NCI-H187 (cell line): ENCODE data around the gene MLLT10.

Source experiments
- DNase-seq, 2 experiments: peaks; one replicate each; lab custom pipeline; 2025; lab: John Stamatoyannopoulos, UW

The MLLT10 gene

GRCh38 chr10:21517134-21518031, 16.6 kb upstream of the MLLT10 start:
- DNase-seq: peak in 1 of 2 experiments; percentile 49

DNA sequence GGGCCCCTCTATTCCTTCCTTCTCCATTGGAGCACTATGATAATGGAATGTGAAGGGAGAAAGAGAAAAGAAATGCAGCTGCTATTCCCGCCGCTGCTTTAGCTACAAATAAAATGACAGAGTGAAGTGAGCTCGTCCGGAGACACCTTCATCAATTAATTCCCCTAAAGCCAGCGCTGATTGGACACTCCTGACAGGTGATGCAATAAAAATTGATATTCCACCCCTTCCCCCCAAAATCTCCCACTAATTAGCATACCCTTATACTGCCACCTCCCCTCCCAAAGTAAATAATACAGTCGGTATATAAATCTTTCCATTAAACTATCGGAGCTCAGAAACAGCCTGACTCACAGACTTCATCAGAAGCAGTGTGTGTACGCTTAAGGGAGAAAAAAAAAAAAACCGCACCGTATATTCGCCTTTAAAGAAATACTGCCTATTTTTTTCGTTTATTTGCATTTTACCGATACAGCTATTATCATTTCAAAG, 15.8 kb upstream of the MLLT10 start:
- peak; percentile 24 to 63 for DNase-seq

GRCh38 chr10:21518641-21519396, 15.2 kb upstream of the MLLT10 start:
- peak in 1 of 2 experiments; percentile 63 for DNase-seq

GRCh38 chr10:21519397-21519933, 14.6 kb upstream of the MLLT10 start:
- no peak for DNase-seq

DNA sequence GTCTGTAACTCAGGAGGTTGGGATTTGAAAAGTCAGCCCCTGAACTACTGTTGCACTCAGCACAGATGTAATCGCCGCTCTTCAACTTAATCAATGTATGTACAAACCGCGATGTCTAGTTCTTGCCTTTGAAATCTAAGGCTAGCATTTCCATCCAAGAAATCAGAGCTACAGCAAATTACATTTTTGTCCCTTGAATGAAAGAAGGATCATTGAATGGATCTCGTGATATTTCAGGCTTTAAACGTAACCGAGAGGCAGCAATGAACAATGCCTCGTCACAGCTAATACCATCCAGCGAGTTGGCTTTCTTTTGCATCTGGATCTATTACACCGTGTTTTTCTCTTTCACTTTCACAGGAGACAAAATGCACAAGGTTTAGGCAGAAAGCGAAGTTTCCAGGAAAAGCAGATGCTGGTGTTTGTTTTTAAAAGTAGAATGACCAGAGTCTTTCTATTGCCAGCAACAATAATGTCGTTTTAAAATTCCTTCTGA, 14.0 kb upstream of the MLLT10 start:
- peak in 1 of 2 experiments; percentile 62 for DNase-seq

- DNase-seq: no peak
Observed at GRCh38 chr10:21520509-21520908, 13.5 kb upstream of the MLLT10 start.

DNA sequence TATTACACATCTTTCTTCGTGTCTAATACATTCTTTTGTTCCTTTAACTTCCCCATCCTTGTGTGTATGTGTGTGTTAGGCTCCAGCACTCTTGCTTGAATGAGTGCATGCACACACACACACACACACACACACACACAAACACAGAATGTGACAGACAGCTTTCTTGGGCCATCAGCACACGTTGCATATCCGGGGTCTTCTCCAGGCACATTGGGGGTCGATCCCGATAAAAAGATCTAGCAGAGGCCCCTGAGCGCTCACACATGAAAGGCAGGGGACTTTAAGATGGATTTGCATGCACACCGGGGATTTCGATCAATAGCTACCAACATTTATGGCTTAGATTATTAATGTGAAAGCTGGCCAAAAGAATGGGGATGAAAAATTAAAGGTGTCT, 13.1 kb upstream of the MLLT10 start:
- DNase-seq: no peak

GRCh38 chr10:21521751-21522533, 12.1 kb upstream of the MLLT10 start:
- DNase-seq: no peak

GRCh38 chr10:21522631-21523406, 11.2 kb upstream of the MLLT10 start:
- DNase-seq: no peak

- no peak for DNase-seq
Observed at GRCh38 chr10:21523557-21524008, 10.4 kb upstream of the MLLT10 start.

- DNase-seq: peak in 1 of 2 experiments; percentile 13
Observed at GRCh38 chr10:21524131-21524525, 9.9 kb upstream of the MLLT10 start.

DNA sequence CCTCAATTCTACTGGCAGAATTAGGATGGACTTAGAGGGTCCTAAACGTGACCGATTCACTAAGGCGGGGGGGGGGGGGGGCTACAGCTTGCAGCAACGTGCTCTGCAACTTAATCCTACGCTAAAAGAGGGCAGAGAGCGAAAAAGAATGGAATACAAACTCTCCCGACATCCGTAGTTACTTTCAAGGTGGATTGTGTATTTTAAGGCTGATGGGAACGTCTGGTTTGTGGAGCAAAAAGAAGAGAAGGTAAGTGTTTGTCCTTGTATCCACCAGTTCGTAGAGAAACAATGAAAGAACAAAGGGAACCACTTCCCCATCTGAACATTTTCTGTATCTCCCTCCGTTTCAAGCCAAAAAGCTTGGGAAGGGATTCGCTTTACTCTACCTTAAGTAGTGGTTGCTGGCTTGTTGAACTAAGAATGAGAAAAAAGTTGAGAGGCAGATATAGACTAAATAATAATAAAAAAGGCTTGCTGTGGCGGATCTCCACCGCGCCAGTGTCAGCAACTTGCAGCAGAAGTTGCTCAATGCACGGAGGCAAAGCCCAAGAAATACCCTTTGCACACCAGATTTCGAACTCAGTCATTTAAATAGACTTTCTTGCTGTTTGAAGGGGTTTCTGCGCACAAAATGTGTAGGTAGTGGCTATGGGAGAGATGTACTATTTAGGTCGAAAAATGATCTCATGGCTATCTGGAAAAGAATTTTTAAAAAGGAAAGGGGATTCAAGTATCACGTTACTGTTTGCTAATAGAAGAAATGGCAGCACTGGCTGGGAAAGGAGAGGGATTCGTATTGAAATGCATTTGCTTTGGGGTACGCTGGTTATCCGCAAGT, 9.3 kb upstream of the MLLT10 start:
- no peak for DNase-seq

- peak; percentile 33 to 68 for DNase-seq
Observed at GRCh38 chr10:21525367-21526187, 8.5 kb upstream of the MLLT10 start, which contains the start of gene SKIDA1. SKIDA1 (minus strand) TSS chr10:21525682; CDS start chr10:21517822, 7,860 bp downstream.

GRCh38 chr10:21526188-21526859, 7.7 kb upstream of the MLLT10 start:
- DNase-seq: no peak

DNA sequence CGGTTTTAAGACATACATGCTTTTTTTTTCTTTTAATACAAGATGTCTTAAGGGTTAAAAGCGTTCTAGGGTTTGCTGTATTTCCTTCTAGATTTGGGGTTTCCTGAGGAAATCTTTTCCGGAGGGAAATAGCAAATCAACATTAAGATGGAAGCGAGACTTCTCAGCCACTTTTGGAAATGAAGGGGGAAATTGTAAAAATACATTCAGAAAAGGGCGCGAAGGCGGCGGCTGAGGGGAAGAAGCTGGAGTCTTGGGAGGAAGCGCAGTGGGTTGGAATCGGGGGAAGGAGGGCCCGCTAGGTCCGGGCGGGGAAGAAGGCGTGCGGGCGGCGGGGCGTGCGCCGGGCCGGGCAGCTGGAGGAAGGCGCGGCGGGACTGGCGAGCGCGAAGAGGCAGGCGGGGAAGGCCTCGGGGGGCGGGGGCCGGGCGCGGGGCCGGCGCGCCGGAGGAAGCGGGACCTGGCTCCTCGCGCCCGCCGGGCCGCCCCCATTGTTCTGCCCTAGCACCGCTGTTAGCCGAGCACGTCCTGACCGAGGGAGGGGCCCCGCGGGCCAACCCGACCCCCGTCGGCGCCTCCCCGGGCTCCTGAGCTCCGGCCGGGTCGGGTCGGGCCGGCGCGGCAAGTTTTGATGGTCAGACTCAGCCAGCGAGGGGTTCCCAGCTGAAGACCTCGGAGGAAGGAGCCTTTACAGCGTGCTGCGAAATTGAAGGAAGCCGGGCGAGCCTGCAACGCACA, 7.0 kb upstream of the MLLT10 start:
- DNase-seq: no peak

DNA sequence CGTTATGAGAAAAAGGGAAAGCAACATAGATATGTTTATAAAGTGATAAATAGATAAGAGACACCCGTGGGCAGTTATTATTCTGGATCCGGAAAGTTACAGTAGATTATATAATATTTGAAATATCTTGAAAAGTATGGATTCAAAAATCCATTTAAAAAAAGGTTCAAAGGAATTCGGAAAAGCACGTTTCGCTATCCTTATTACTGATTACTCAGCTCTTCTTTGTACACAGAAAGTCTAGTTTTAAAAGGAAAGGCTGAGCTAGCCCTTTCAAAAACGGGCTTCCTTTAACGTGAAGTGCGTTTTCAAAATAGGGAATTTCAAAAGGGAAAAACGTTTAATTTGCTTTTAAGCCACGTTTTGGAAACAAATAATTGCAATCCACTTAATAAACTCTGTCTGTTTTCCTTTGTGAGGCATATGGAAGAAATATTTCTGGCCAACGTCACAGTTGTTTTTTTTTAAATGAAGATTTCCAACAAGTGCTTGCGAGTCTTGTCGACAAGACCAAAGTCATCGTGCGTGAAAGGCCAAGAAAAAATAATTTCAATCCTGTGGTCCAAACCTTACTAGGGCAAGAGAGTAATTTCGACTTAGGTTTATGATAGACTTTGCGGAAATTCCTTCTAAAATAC, 6.3 kb upstream of the MLLT10 start:
- DNase-seq: peak in 1 of 2 experiments; percentile 45
